ENCODE data around the gene SNTN. TPM values are rescaled to one million over a fixed set of nuclear protein-coding genes. Genes with fewer than 3 reads are reported as not detected.
"Not testable (repeated sequence)": the region's sequence is repeated elsewhere in the genome, so short reads cannot be mapped to it uniquely, and the experiment has no call there.

SNTN gene
- total RNA-seq, 1 donor from 2014 or later = not detected

DNA sequence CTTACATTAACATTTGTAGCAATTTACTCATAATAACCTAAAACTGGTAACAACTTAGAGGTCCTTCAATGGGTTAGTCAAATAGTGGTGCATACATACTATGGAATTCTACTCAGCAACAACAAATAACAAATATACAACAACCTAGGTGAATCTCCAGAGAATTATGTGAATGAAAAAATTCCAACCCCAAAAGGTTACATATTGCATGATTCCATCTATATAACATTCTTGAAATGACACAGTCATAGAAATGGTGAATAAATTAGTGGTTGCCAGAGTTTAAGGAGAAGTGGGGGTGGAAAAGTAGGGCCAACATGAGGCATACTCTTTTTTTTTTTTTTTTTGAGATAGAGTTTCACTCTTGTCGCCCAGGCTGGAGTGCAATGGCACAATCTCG, 12.7 kb upstream of the SNTN start:
- intact Hi-C loops (cut with micrococcal nuclease) = no loop called here
- no peak overlapping the region for H3K4me3 Mint-ChIP-seq
- no peaks in the 10 kb centered on the region for H3K36me3 Mint-ChIP-seq (ENCODE audit: low read depth)
- ChIA-PET CTCF (no interaction called here), POLR2A (no interaction called here)
- no peak overlapping the region for H3K27ac Mint-ChIP-seq
- H3K4me1 Mint-ChIP-seq = no peaks in the 10 kb centered on the region
- DNase-seq (no peak), ATAC-seq (ENCODE audit: low read depth) (no peak)
- H3K27me3 Mint-ChIP-seq = no peaks in the 10 kb centered on the region
- TF ChIP-seq, protein P1, sequence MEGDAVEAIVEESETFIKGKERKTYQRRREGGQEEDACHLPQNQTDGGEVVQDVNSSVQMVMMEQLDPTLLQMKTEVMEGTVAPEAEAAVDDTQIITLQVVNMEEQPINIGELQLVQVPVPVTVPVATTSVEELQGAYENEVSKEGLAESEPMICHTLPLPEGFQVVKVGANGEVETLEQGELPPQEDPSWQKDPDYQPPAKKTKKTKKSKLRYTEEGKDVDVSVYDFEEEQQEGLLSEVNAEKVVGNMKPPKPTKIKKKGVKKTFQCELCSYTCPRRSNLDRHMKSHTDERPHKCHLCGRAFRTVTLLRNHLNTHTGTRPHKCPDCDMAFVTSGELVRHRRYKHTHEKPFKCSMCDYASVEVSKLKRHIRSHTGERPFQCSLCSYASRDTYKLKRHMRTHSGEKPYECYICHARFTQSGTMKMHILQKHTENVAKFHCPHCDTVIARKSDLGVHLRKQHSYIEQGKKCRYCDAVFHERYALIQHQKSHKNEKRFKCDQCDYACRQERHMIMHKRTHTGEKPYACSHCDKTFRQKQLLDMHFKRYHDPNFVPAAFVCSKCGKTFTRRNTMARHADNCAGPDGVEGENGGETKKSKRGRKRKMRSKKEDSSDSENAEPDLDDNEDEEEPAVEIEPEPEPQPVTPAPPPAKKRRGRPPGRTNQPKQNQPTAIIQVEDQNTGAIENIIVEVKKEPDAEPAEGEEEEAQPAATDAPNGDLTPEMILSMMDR (IDR thresholded peaks at IDR 0.05) = no peak
- H3K9me3 Mint-ChIP-seq = peaks cover 7% of the 10 kb centered on the region

- H3K4me3 Mint-ChIP-seq = no peak overlapping the region
- no peaks in the 10 kb centered on the region for H3K27me3 Mint-ChIP-seq
- DNase-seq (no peak), ATAC-seq (ENCODE audit: low read depth) (no peak)
- ChIA-PET CTCF (no interaction called here), POLR2A (no interaction called here)
- intact Hi-C loops (cut with micrococcal nuclease) = no loop called here
- peaks cover 4% of the 10 kb centered on the region for H3K9me3 Mint-ChIP-seq
- H3K4me1 Mint-ChIP-seq = no peaks in the 10 kb centered on the region
- H3K27ac Mint-ChIP-seq = no peak overlapping the region
- TF ChIP-seq, protein P1 (IDR thresholded peaks at IDR 0.05) = no peak
- H3K36me3 Mint-ChIP-seq (ENCODE audit: low read depth) = no peaks in the 10 kb centered on the region
These were observed 10.0 kb upstream of the SNTN start for GRCh38 chr3:63642488-63642887.

GRCh38 chr3:63644212-63644797, 8.2 kb upstream of the SNTN start:
- no peaks in the 10 kb centered on the region for H3K27me3 Mint-ChIP-seq
- H3K36me3 Mint-ChIP-seq (ENCODE audit: low read depth) = no peaks in the 10 kb centered on the region
- intact Hi-C loops (cut with micrococcal nuclease) = no loop called here
- CTCF ChIA-PET = interaction anchor here (0.6 kb wide), 1 partner anchor 19 kb away, joined by 3 read pairs; no protein-coding TSS in a partner anchor
- peaks cover 4% of the 10 kb centered on the region for H3K9me3 Mint-ChIP-seq
- H3K4me3 Mint-ChIP-seq = no peak overlapping the region
- H3K27ac Mint-ChIP-seq = no peak overlapping the region
- TF ChIP-seq, protein P1 (IDR thresholded peaks at IDR 0.05) = no peak
- no peaks in the 10 kb centered on the region for H3K4me1 Mint-ChIP-seq
- DNase-seq (no peak), ATAC-seq (ENCODE audit: low read depth) (no peak)
- POLR2A ChIA-PET = no interaction called here

DNA sequence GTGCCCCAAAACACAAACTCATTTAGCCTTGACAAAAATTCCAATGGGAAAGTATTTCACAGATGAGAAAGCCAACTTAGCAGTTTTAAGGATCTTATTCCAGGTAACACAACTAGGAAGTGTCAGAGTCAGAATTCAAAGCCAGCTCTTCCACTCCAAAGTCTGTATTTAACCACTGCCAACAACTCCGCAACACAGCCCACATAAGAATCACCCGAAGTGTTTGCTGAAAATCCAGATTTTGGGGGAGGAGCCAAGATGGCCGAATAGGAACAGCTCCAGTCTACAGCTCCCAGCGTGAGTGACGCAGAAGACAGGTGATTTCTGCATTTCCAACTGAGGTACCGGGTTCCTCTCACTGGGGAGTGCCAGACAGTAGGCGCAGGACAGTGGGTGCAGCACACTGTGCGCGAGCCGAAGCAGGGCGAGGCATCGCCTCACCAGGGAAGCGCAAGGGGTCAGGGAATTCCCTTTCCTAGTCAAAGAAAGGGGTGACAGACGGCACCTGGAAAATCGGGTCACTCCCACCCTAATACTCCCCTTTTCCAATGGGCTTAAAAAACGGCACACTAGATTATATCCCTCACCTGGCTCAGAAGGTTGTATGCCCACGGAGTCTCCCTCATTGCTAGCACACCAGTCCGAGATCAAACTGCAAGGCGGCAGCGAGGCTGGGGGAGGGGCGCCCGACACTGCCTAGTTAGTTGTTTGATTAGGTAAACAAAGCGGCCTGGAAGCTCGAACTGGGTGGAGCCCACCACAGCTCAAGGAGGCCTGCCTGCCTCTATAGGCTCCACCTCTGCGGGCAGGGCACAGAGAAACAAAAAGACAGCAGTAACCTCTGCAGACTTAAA, 7.3 kb upstream of the SNTN start:
- DNase-seq; H3K9me3 Mint-ChIP-seq; H3K27ac Mint-ChIP-seq; H3K36me3 Mint-ChIP-seq (ENCODE audit: low read depth); H3K27me3 Mint-ChIP-seq; ATAC-seq (ENCODE audit: low read depth); POLR2A ChIA-PET; CTCF ChIA-PET; intact Hi-C loops (cut with micrococcal nuclease); H3K4me1 Mint-ChIP-seq; H3K4me3 Mint-ChIP-seq: not testable (repeated sequence)

- no peaks in the 10 kb centered on the region for H3K27me3 Mint-ChIP-seq
- ChIA-PET CTCF (no interaction called here), POLR2A (no interaction called here)
- DNase-seq = no peak
- no peak for ATAC-seq (ENCODE audit: low read depth)
- H3K9me3 Mint-ChIP-seq = no peaks in the 10 kb centered on the region
- intact Hi-C loops (cut with micrococcal nuclease) = no loop called here
- H3K27ac Mint-ChIP-seq = no peak overlapping the region
- H3K36me3 Mint-ChIP-seq (ENCODE audit: low read depth) = no peaks in the 10 kb centered on the region
- no peaks in the 10 kb centered on the region for H3K4me1 Mint-ChIP-seq
- TF ChIP-seq, protein P1 (IDR thresholded peaks at IDR 0.05) = no peak
- no peak overlapping the region for H3K4me3 Mint-ChIP-seq
These were observed 1.7 kb downstream of the SNTN start for GRCh38 chr3:63654211-63654610.

Data from activated B cell treated with CpG ODN at 0.5 μM for 24 hours (primary cell).